Thyroid gland (tissue), 4 donors: ENCODE results near the gene PHKG2. TPM values are rescaled to one million over a fixed set of nuclear protein-coding genes. Genes with fewer than 3 reads are reported as not detected.

Experiments used
- DNase-seq, 2 donors: peaks; one replicate each; pipeline ENCODE4 v3.0.0-alpha.2; 2019
- H3K27ac ChIP-seq, 3 donors: fragments of 200-600 bp; sonication (generic); 1 replicate in 2 of 3; 2 replicates in 1 of 3; pipeline ENCODE4 v1.5.1; 2016 to 2019; ENCODE audit warnings: mild to moderate bottlenecking in 1 of 3, moderate library complexity in 1 of 3
- H3K27me3 ChIP-seq: fragments of 200-600 bp; sonication (generic); one replicate; pipeline ENCODE4 v1.5.1; 2019
- H3K36me3 ChIP-seq, 2 donors: fragments of 200-600 bp; sonication (generic); one replicate each; pipeline ENCODE4 v1.5.1; 2016 to 2019
- H3K4me1 ChIP-seq, 2 donors: fragments of 200-600 bp; sonication (generic); one replicate each; pipeline ENCODE4 v1.5.1; 2017 to 2019
- H3K4me3 ChIP-seq, 3 donors: fragments of 200-600 bp; sonication (generic); replicated peaks in 1 of 3; 1 replicate in 2 of 3; 2 replicates in 1 of 3; pipeline ENCODE4 v1.5.1; 2016; ENCODE audit warnings: mild to moderate bottlenecking in 1 of 3
- H3K9me3 ChIP-seq: fragments of 200-600 bp; sonication (generic); one replicate; pipeline ENCODE4 v1.5.1; 2017
- CTCF ChIP-seq, 6 experiments: fragments of 200-600 bp in 3 of 6; fragments of 450-650 bp in 3 of 6; sonication (generic) in 3 of 6; IDR thresholded peaks; one replicate each; pipeline ENCODE4 v1.5.1; 2016 to 2019; ENCODE audit warnings: antibody characterized with exemption in 6 of 6, mild to moderate bottlenecking in 2 of 6, inconsistent platforms in 1 of 6, moderate library complexity in 1 of 6
- POLR2A ChIP-seq, 2 donors: fragments of 450-650 bp; IDR thresholded peaks; one replicate each; pipeline ENCODE4 v1.6.1; 2017; ENCODE audit warnings: antibody characterized with exemption in 2 of 2, mild to moderate bottlenecking in 2 of 2, moderate library complexity in 1 of 2
- WGBS, 2 donors: methylation state at CpG; one replicate each; pipeline ENCODE4 v1.1.5; 2017; 5-methylcytosine and 5-hydroxymethylcytosine counted together
- intact Hi-C: fragments of 100-400 bp; cut with DNase I; formaldehyde crosslinking; loops from one replicate; pipeline ENCODE4 v1.15.1; 2023
- total RNA-seq, 4 donors: library from RNA; depleted of rRNA; stranded (reverse); fragments of >200 nt; gene quantifications; one replicate each; pipeline ENCODE4 v1.2.3, GENCODE V29; 2016

The PHKG2 gene
- total RNA-seq, result 10 to 100 TPM; 28.1 to 52.8 (median 42.3) TPM

GRCh38 chr16:30747799-30748633 lies at the start of gene PHKG2:
PHKG2 (plus strand) TSS chr16:30748425; CDS start chr16:30748821, 396 bp downstream.
- Histone ChIP-seq H3K4me3 (peak within 1 kb of the TSS; percentile 33 to 93 (median 58)), H3K27ac (peak within 1 kb of the TSS; percentile 9 to 65 (median 51)), H3K9me3 (no peaks in the 10 kb centered on the region), H3K36me3 (peaks cover 12 to 15% of the 10 kb centered on the region in 2 donors), H3K4me1 (peaks cover 3 to 4% of the 10 kb centered on the region in 2 donors), H3K27me3 (no peaks in the 10 kb centered on the region)
- peak; percentile 100 for DNase-seq
- intact Hi-C loops, result no loop called here
- WGBS, 2 donors, result 5 to 7% methylated on average over 27 to 43 of the region's 60 CpGs
- no peak for TF ChIP-seq CTCF (IDR thresholded peaks at IDR 0.05)
- peak in 1 of 2 donors; percentile 76 for TF ChIP-seq POLR2A (IDR thresholded peaks at IDR 0.05)

DNA sequence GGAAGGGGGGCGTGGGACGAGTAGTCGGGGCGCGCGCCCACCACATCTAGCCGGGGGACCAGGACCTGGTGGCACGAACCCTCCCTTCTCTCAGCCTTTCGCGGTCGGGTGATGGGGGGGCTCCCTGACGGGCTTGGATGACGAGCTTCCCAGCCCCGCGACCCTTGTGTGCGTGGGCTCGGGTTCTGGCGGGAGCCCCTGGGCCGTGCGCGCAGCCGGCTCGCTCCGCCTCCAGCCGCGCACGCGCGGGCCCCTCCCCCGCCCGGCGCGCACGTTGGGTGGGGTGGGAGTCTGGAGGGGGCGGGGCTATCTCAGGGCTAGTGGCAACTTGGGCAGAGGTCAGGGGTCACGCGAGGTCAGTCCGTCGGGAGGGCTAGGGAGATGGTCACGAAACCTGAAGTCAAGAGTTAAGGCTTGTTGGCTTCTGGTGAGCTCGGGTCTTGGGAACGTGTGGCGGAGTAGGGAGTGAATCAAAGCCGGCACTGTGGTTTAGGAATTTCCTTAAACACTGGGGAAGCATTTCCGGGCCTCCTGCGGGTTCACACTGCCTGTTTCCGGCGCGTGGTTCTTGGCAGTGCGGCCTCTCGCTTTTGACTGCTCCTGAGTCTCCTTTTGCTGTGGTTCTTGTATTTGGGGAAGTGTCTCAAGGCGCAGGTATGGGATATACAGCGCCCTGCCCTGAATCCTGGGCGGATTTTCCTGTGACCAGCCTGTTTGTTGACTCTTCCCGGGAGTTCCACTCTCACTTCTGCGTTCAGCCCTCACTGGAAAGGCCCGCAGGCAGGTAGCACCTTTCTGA lies 49.2 kb upstream of the PHKG2 start, which contains the start of gene SRCAP:
SRCAP (plus strand) TSS at position 356 of the 799 bp plus-strand sequence. CDS start 1,654 bp downstream, outside the sequence.
- Histone ChIP-seq H3K4me1 (peaks cover 16 to 20% of the 10 kb centered on the region in 2 donors), H3K27ac (peak within 1 kb of the TSS; percentile 99), H3K36me3 (peaks cover 22 to 34% of the 10 kb centered on the region in 2 donors), H3K4me3 (peak within 1 kb of the TSS; percentile 100), H3K27me3 (no peaks in the 10 kb centered on the region), H3K9me3 (no peaks in the 10 kb centered on the region)
- peak; percentile 71 to 81 for DNase-seq
- no peak for TF ChIP-seq CTCF (IDR thresholded peaks at IDR 0.05)
- peak in 1 of 2 donors; percentile 65 for TF ChIP-seq POLR2A (IDR thresholded peaks at IDR 0.05)
- 2% methylated on average over 16 to 29 of the region's 57 CpGs for WGBS, 2 donors
- intact Hi-C loops, result loop anchor here (5.0 kb wide), 2 partner anchors 37 to 117 kb away; no protein-coding TSS in a partner anchor

- Histone ChIP-seq H3K36me3 (peaks cover 29 to 41% of the 10 kb centered on the region in 2 donors), H3K9me3 (no peaks in the 10 kb centered on the region), H3K27me3 (no peaks in the 10 kb centered on the region), H3K4me1 (peaks cover 14 to 20% of the 10 kb centered on the region in 2 donors), H3K4me3 (peak overlapping the region in 1 of 3 donors; percentile 100), H3K27ac (peak overlapping the region in 2 of 3 donors; percentile 99)
- intact Hi-C loops, result loop anchor here (5.0 kb wide), 2 partner anchors 37 to 117 kb away; no protein-coding TSS in a partner anchor
- WGBS, 2 donors, result 45 to 56% methylated on average over 8 of the region's 8 CpGs
- TF ChIP-seq POLR2A (IDR thresholded peaks at IDR 0.05) (no peak), CTCF (IDR thresholded peaks at IDR 0.05) (no peak)
- DNase-seq, result no peak
These were observed 48.6 kb upstream of the PHKG2 start for GRCh38 chr16:30699615-30700099.

DNA sequence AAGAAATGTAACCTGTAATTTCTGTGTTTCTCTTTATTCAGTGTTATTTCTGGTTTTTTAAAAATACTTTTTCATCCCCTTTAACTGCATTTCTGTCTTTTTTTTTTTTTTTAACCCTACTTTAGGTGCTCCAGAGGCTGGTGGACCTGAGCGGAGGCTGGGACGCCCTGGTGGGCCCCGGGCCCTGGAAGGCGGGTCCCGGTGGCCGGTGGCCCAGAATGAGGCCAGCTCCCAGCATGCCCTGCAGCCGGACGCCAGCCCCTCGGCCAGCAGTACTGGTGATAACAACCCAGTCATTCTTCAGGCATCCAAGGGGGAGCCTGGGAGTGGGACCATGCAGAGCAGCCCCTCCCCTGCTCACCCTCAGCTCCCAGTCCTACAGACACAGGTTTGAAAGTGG lies 47.7 kb upstream of the PHKG2 start:
- H3K9me3 ChIP-seq, result no peaks in the 10 kb centered on the region
- WGBS, 2 donors, result 59 to 81% methylated on average over 9 of the region's 9 CpGs
- H3K36me3 ChIP-seq, result peaks cover 37 to 49% of the 10 kb centered on the region in 2 donors
- peaks cover 14 to 20% of the 10 kb centered on the region in 2 donors for H3K4me1 ChIP-seq
- H3K27me3 ChIP-seq, result no peaks in the 10 kb centered on the region
- DNase-seq, result no peak
- intact Hi-C loops, result no loop called here
- TF ChIP-seq CTCF (IDR thresholded peaks at IDR 0.05) (no peak), POLR2A (IDR thresholded peaks at IDR 0.05) (no peak)
- H3K4me3 ChIP-seq, result no peak overlapping the region
- H3K27ac ChIP-seq, result no peak overlapping the region
